Stimulated activated CD4-positive, alpha-beta T cell treated with anti-CD3 and anti-CD28 coated beads, Interleukin-1b, Interleukin-23, amount 100 ng/mL, for 24 hours (primary cell): ENCODE data around the gene SOX11.

Experiments
- DNase-seq, 4 experiments: peaks; one replicate each; pipeline ENCODE4 v3.0.0-alpha.2; 2020; ENCODE audit warnings: low read depth in 4 of 4, low spot score in 1 of 4

SOX11 gene

DNA sequence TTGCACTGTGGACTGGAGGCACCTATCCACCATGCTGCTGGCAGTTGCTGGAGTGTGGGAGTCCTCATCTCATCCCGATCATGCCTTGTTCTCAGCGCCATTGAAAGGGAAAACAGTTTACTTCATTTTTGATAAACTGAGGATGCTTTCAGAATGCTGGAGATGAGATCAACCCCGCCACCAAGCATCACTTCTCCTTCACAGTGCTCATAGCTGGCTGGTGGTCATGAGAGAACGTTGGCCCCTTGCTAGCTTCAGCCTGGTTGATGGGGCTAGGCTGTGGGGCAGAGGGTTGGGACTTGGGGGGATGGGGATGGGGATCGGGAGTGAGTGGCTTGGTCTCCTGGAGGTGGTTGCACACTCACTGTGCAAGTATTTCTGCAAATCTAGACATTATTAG, 30.1 kb downstream of the SOX11 start:
- DNase-seq = no peak

DNA sequence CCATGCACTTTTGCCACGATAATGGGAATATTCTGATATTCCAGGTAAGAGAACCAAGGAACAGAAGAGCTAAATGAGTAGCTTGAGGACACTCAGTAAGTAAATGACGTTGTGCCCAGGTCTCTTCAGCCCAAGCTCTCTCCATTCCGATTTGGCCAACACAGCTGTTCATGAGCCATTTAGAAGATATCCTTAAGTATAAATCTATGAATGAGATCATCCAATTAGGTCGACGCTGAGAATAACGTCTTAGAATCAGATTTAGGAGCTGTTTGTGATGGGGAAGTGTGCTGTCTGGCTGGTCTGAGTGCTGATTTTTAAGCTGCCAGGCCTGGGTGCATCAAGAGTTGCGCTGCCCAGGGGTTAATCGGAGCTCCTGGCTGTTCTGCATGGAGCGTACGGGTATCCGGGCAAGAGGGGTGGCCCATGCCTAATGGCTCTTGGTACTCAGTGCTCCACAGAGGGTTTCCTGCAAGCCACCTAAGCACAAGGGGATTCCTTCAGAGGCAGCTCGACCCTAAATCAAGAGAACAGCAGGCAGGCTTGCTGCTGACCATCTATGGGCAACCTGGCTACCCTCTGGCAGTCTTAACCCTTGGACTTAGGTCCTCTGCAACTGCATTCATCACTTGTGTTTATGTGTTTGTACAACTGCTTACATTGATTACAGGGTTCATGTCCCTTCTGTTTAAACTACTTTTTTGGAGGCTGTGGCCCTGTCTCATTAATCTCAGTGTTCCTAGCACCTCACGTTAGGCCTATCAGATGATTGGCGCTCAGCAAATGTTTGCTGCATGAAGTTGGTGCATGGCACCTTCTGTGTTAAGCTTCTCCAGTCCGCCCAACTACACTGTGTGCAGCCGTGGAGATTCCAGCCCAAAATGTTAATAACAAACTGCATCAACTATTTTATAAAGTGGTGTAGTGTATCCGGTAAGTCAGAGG, 31.9 kb downstream of the SOX11 start:
- DNase-seq = no peak

GRCh38 chr2:5725072-5725471, 32.9 kb downstream of the SOX11 start:
- DNase-seq = no peak

DNA sequence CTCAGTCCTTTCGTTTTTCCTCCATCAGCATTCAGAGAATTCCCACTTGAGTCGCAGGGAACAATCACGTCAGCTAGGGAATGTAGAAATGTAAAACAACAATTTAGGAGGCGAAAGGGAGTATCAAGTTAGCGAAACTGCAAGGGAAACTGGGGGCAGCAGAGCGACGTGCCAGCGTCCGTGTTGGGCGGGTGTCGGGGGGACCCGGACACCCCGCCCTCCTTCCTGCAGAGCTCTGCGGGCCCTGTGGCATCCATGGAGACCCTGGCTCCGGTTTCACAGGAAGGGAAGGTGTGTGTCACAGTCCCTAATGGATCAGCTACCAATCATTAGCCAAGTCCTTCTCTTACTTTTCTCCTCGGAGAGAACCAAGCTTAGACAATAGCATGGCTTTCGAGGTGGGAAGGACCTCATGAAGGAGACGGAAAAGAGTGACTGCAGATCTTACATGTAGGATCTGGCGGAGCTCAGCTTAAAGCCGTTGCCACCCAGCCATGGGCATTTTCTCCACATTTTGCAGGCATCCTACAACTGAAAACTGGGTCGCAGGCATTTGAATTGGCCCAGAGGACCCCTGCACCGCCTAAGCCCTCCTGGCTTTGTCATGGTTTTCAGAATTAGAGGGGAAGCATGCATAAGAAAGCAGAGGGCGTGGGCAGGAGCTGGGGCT, 33.7 kb downstream of the SOX11 start:
- no peak for DNase-seq

DNA sequence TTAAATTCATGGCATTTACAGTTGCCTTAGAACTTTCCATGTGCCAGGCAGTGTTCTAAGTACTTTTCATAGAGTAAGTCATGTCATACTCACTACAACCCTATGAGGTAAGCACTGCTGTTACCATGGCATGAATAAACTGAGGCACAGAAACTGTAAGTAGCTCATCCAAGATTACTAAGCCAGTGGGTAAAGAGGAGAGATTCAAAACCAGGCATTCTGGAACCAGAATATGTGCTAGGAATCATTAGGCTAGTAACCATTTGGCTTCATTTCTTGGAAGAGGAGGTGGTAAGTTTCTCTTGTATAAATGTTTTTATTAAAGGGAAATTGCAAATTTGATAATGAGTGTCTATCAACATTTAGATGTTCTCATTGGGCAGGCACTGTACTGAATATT, 35.1 kb downstream of the SOX11 start:
- no peak for DNase-seq

DNA sequence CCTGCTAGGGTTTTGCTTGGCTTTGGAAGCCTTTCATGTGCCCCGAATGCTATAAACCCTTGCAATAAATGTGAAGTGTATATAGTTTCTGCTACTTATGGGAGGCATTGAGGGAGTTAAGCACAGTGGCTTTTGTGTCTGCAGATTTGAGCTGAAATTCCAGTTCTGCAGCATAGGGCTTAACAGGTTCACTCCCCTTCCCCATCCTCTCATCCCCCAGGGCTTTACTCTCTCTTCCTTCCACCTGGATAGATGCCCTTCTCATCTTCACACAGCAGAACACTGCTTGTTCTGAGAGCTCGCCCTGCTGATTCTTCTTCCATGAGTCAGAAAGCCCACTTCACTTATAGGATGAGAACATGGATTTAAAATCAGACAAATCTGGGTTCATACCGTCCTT, 37.2 kb downstream of the SOX11 start:
- no peak for DNase-seq

DNA sequence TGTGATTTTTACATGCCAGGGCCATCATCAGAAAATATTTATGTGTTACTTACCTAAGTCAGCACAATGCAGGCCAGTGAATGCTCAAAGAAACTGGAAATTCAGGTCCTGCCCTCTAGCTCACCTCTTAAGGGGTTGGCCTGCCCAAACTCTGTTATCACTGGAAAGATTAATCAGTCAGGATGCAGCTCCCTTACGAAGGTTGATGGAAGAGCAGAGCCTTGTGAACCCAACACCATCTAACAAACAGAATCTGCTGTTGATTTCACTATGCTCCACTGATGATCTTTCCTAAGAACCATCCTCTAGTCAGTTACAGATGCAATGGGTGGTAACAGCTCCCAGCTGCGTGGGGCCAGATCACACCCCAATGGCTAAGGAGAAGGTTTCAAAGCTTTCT, 38.2 kb downstream of the SOX11 start:
- DNase-seq = no peak

- no peak for DNase-seq
Observed at GRCh38 chr2:5734859-5735520, 42.8 kb downstream of the SOX11 start.

GRCh38 chr2:5735521-5735861, 43.3 kb downstream of the SOX11 start:
- DNase-seq = no peak

- no peak for DNase-seq
Observed at GRCh38 chr2:5736050-5736449, 43.9 kb downstream of the SOX11 start.

DNA sequence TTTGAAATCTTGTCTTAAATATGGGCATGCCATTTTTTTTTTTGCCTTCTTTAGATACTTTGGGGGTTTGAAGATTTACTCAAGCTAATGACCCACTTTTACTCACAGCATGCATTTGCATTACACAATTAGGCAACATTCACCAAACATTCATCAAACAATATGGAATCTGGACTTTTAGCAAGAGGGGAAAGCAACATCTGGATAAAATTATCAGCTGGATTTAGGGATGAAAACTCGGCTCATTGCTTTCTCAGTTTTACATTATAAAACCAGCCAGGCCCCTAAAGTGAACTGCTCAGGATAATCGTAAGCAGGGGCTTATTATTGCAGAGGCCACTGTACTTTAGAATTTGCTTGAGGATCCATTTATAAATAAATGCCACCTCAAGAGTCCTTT, 44.7 kb downstream of the SOX11 start:
- no peak for DNase-seq

DNA sequence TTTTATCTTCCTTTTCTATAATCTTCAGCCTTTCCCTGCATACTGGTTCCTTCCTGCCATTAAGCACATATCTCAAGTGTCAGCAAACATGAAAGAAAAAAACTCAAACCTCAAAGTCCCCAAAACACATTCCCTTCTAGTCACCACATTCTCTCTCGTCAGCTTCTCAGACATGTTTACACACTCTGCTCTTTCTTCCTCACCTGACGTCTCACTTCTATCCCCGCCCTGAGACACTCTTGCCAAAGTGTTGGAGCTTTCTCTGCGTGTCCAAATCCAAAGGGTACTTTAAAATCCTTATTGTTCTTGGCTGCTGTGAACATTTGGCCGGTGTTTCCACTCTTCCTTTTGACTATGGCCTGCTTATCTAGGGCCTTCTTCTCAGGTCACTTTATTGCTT, 47.9 kb downstream of the SOX11 start:
- no peak for DNase-seq

GRCh38 chr2:5740817-5741216, 48.6 kb downstream of the SOX11 start:
- DNase-seq = no peak

DNA sequence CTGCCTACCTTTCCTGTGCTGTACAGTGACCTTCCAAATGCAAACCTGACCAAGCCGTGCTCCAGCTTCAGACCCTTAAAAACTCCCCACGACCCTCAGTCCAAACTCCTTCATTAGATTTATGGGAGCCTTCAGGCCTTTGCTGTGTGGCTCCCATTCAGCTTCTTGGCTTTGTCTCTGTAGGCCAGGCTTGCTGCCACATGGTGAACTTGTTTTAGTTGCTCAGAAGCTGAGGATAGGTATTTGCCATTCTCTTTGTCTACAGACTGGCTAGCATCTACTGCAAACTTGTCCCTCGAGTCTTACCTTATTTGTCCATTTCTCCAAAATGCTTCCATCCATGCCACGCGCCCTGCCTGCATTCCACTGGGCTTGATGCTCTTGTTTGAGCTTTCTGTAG, 49.1 kb downstream of the SOX11 start:
- no peak for DNase-seq

GRCh38 chr2:5742126-5742525, 49.9 kb downstream of the SOX11 start:
- no peak for DNase-seq

DNA sequence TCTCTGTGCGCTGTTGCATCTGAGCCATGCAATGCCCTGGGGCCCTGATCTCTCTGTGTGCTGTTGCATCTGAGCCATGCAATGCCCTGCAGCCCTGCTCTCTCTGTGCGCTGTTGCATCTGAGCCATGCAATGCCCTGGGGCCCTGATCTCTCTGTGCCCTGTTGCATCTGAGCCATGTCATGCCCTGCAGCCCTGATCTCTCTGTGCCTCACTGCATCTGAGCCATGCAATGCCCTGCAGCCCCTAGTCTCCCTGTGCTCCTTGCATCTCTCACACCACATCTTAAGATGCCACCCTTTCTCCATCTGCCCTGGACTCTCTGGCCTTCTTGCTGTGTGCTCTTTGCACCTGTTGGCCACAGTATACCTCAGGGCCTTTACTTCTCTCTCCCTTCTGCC, 56.2 kb downstream of the SOX11 start:
- DNase-seq = no peak

GRCh38 chr2:5748946-5749345, 56.8 kb downstream of the SOX11 start:
- DNase-seq = no peak

DNA sequence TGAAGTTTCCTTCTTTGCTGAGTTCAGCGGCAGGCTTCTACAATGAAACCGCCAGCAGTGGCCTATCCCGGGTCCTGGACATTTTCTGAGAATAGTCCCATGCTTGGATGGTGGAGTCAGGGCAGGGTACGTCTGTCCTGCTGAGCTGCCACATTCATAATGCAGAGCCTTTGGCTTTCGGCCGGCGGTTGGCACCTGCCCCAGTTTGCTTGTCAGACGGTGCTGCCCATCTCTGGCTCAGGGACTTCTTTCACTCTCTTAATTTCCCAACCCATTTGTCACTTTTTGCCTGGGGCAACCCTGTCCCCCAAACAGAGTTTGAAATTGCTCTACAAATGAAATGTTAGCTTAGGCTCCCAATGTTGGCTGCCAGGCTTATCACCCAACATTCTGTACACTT, 57.2 kb downstream of the SOX11 start:
- DNase-seq = no peak
